Keratinocyte (primary cell): ENCODE results near the gene POLR2C. TPM values are rescaled to one million over a fixed set of nuclear protein-coding genes. Genes with fewer than 3 reads are reported as not detected.

Experiments
- DNase-seq: peaks from one replicate; pipeline ENCODE4 v3.0.0-alpha.2; 2011; ENCODE audit warnings: low read depth, missing footprints, low spot score
- FAIRE-seq: peaks from 2 replicates; lab custom pipeline; 2011; peaks lifted over from hg19 to GRCh38; lab: Jason Lieb, UNC
- H2AFZ ChIP-seq: 2 replicates; pipeline ENCODE4 v1.6.0; 2012; ENCODE audit warnings: low read length, control low read depth, inconsistent platforms; ENCODE audit not compliant: control insufficient read depth
- H3K27ac ChIP-seq: 2 replicates; pipeline ENCODE4 v1.5.1; 2011; ENCODE audit warnings: low read length; ENCODE audit not compliant: control insufficient read depth, insufficient read depth
- H3K27me3 ChIP-seq: 3 replicates; pipeline ENCODE4 v1.6.0; 2011; ENCODE audit warnings: low read length; ENCODE audit not compliant: control insufficient read depth, insufficient read depth; ENCODE audit errors: extremely low read depth
- H3K36me3 ChIP-seq, 2 experiments: 2 replicates in 1 of 2; 3 replicates in 1 of 2; pipeline ENCODE4 v1.5.1; 2011; ENCODE audit warnings: low read length in 2 of 2, mild to moderate bottlenecking in 1 of 2; ENCODE audit not compliant: control insufficient read depth in 2 of 2, insufficient read depth in 2 of 2; ENCODE audit errors: extremely low read depth in 1 of 2
- H3K4me1 ChIP-seq: 3 replicates; pipeline ENCODE4 v1.5.1; 2011; ENCODE audit warnings: low read length; ENCODE audit not compliant: control insufficient read depth, insufficient read depth; ENCODE audit errors: extremely low read depth
- H3K4me2 ChIP-seq: 3 replicates; pipeline ENCODE4 v1.6.0; 2011; ENCODE audit warnings: low read depth, low read length; ENCODE audit not compliant: control insufficient read depth, insufficient read depth; ENCODE audit errors: extremely low read depth
- H3K4me3 ChIP-seq, 3 experiments: fragments of 200-600 bp in 1 of 3; sonication (generic) in 1 of 3; 2 replicates in 2 of 3; 3 replicates in 1 of 3; pipeline ENCODE4 v1.5.1; 2011 to 2016; ENCODE audit warnings: low read length in 3 of 3, mild to moderate bottlenecking in 3 of 3, control low read depth in 2 of 3, inconsistent platforms in 1 of 3, low read depth in 1 of 3, mixed read lengths in 1 of 3, mixed run types in 1 of 3, moderate library complexity in 1 of 3; ENCODE audit not compliant: control insufficient read depth in 2 of 3, insufficient read depth in 2 of 3; ENCODE audit errors: extremely low read depth in 1 of 3
- H3K79me2 ChIP-seq: 2 replicates; pipeline ENCODE4 v1.6.0; 2012; ENCODE audit warnings: low read length; ENCODE audit not compliant: control insufficient read depth, insufficient read depth
- H3K9ac ChIP-seq: 3 replicates; pipeline ENCODE4 v1.6.0; 2011; ENCODE audit warnings: low read length; ENCODE audit not compliant: control insufficient read depth, insufficient read depth; ENCODE audit errors: extremely low read depth
- H3K9me1 ChIP-seq: 3 replicates; pipeline ENCODE4 v1.6.0; 2011; ENCODE audit warnings: low read length; ENCODE audit not compliant: control insufficient read depth, insufficient read depth; ENCODE audit errors: extremely low read depth
- H3K9me3 ChIP-seq: 2 replicates; pipeline ENCODE4 v1.5.1; 2012; ENCODE audit warnings: low read depth, low read length; ENCODE audit not compliant: control insufficient read depth
- H4K20me1 ChIP-seq: 3 replicates; pipeline ENCODE4 v1.6.0; 2011; ENCODE audit warnings: low read length; ENCODE audit not compliant: control insufficient read depth, insufficient read depth; ENCODE audit errors: extremely low read depth
- CTCF ChIP-seq, 3 experiments: IDR thresholded peaks in 1 of 3; conservative IDR thresholded peaks in 1 of 3; optimal IDR thresholded peaks in 1 of 3; 2 replicates in 2 of 3; 3 replicates in 1 of 3; pipeline versions ENCODE3 to v1.5.1; 2011; ENCODE audit warnings: low read length in 3 of 3, mild to moderate bottlenecking in 3 of 3, moderate library complexity in 2 of 3, control low read depth in 1 of 3, inconsistent platforms in 1 of 3; ENCODE audit not compliant: insufficient read depth in 2 of 3; ENCODE audit errors: extremely low read depth in 1 of 3
- EZH2 ChIP-seq: IDR thresholded peaks from one replicate; pipeline ENCODE4 v1.6.1; 2012; ENCODE audit warnings: inconsistent platforms, mild to moderate bottlenecking, low read length, moderate library complexity
- dilution Hi-C: fragments of 300-500 bp; cut with MboI; formaldehyde crosslinking; loops from one replicate; pipeline ENCODE4 v1.7.0; 2020; ENCODE audit warnings: low sequenced_read_pairs; ENCODE audit not compliant: extremely low pct_ligation_motif_present
- polyA plus RNA-seq, 5 experiments: library from polyadenylated mRNA; depleted of rRNA in 3 of 5; stranded (reverse) in 3 of 5; stranded (forward) in 1 of 5; unstranded in 1 of 5; fragments of >200 nt; gene quantifications; 1 replicate in 1 of 5; 2 replicates in 3 of 5; 3 replicates in 1 of 5; pipeline versions ENCODE4 v1.2.1 to v1.2.3, GENCODE V29; 2011 to 2012; ENCODE audit warnings: missing spikeins in 2 of 5, low read depth in 1 of 5, low replicate concordance in 1 of 5

POLR2C gene
- polyA plus RNA-seq, 1 donor (not counting 4 experiments of a cell fraction or from before 2014, with no cell fraction given): 74.6 TPM

- Histone ChIP-seq H3K9ac (no peak overlapping the region), H3K79me2 (no peaks in the 10 kb centered on the region), H2AFZ (no peak overlapping the region), H4K20me1 (no peaks in the 10 kb centered on the region), H3K36me3 (no peaks in the 10 kb centered on the region), H3K27me3 (peaks cover 17% of the 10 kb centered on the region), H3K4me3 (no peak overlapping the region), H3K9me1 (no peaks in the 10 kb centered on the region), H3K9me3 (no peaks in the 10 kb centered on the region), H3K27ac (no peak overlapping the region), H3K4me1 (no peaks in the 10 kb centered on the region), H3K4me2 (no peak overlapping the region)
- dilution Hi-C loops: no loop called here
- no peak for TF ChIP-seq CTCF (optimal IDR thresholded peaks at IDR 0.05 in 1 of 3, IDR thresholded peaks at IDR 0.05 in 1 of 3, conservative IDR thresholded peaks at IDR 0.05 in 1 of 3; ENCODE audit: extremely low read depth in 1 of 3, insufficient read depth in 2 of 3, low read length in 3 of 3)
- FAIRE-seq: no peak
- DNase-seq: no peak
These were observed 44.9 kb downstream of the POLR2C start for GRCh38 chr16:57507136-57508034.

GRCh38 chr16:57508035-57508425 is 45.6 kb downstream of the POLR2C start:
- dilution Hi-C loops: no loop called here
- TF ChIP-seq EZH2: no peak
- TF ChIP-seq CTCF (optimal IDR thresholded peaks at IDR 0.05 in 1 of 3, IDR thresholded peaks at IDR 0.05 in 1 of 3, conservative IDR thresholded peaks at IDR 0.05 in 1 of 3; ENCODE audit: extremely low read depth in 1 of 3, insufficient read depth in 2 of 3, low read length in 3 of 3): no peak
- Histone ChIP-seq H3K79me2 (no peaks in the 10 kb centered on the region), H4K20me1 (no peaks in the 10 kb centered on the region), H3K4me1 (no peaks in the 10 kb centered on the region), H3K36me3 (no peaks in the 10 kb centered on the region), H3K9me3 (no peaks in the 10 kb centered on the region), H3K27me3 (peaks cover 17% of the 10 kb centered on the region), H3K4me2 (no peak overlapping the region), H3K27ac (no peak overlapping the region), H3K9ac (no peak overlapping the region), H2AFZ (no peak overlapping the region), H3K4me3 (no peak overlapping the region), H3K9me1 (no peaks in the 10 kb centered on the region)
- FAIRE-seq (no peak), DNase-seq (no peak)
